Parathyroid adenoma (tissue), 2 donors: ENCODE measurements around the gene CDK5RAP1.

Experiments
- H2AFZ ChIP-seq: fragments of 300-600 bp; sonication (generic); one replicate; pipeline ENCODE4 v1.7.0; 2017; ENCODE audit warnings: antibody characterized with exemption, mild to moderate bottlenecking
- H3K27ac ChIP-seq: fragments of 300-600 bp; sonication (generic); one replicate; pipeline ENCODE4 v1.7.0; 2017
- H3K27me3 ChIP-seq: fragments of 300-600 bp; sonication (generic); one replicate; pipeline ENCODE4 v1.7.0; 2017; ENCODE audit warnings: low read length; ENCODE audit not compliant: control insufficient read depth, insufficient read depth
- H3K36me3 ChIP-seq: fragments of 300-600 bp; sonication (generic); one replicate; pipeline ENCODE4 v1.7.0; 2017; ENCODE audit warnings: low read length; ENCODE audit not compliant: control insufficient read depth, insufficient read depth
- H3K4me1 ChIP-seq: fragments of 300-600 bp; sonication (generic); one replicate; pipeline ENCODE4 v1.7.0; 2017; ENCODE audit warnings: control low read depth
- H3K4me2 ChIP-seq: fragments of 300-600 bp; sonication (generic); one replicate; pipeline ENCODE4 v1.7.0; 2017; ENCODE audit warnings: low read length
- H3K4me3 ChIP-seq: fragments of 300-600 bp; sonication (generic); one replicate; pipeline ENCODE4 v1.7.0; 2017; ENCODE audit warnings: low read depth, low read length
- H3K79me2 ChIP-seq: fragments of 300-600 bp; sonication (generic); one replicate; pipeline ENCODE4 v1.7.0; 2017; ENCODE audit warnings: control low read depth
- H3K9ac ChIP-seq: fragments of 300-600 bp; sonication (generic); one replicate; pipeline ENCODE4 v1.7.0; 2017; ENCODE audit warnings: mild to moderate bottlenecking
- H3K9me3 ChIP-seq: fragments of 300-600 bp; sonication (generic); one replicate; pipeline ENCODE4 v1.7.0; 2017; ENCODE audit warnings: low read length; ENCODE audit not compliant: control insufficient read depth
- TF ChIP-seq, protein P1 (sequence below): fragments of 300-600 bp; sonication (generic); IDR thresholded peaks from one replicate; pipeline ENCODE4 v1.7.0; 2017; ENCODE audit warnings: antibody characterized with exemption, mild to moderate bottlenecking
- donor health status: primary hyperparathyroidism.

The CDK5RAP1 gene

DNA sequence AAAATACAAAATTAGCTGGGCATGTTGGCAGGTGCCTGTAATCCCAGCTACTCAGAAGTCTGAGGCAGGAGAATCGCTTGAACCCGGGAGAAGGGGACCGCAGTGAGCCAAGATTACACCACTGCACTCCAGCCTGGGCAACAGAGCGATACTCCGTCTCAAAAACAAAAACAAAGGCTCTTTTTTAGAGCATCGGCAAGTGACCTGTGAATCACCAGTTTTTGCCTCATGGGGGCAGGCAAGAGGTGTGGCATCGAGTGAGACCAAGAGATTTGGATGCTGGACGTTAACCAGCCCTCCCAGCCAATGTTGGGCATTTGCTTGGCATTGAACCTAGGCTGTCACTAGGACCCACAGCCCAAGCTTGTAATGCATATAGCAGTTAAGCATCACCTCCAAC, 14.6 kb upstream of the CDK5RAP1 start:
- Histone ChIP-seq H2AFZ (no peak overlapping the region), H3K9me3 (no peaks in the 10 kb centered on the region), H3K4me1 (peaks cover 2% of the 10 kb centered on the region), H3K27me3 (no peaks in the 10 kb centered on the region), H3K4me2 (no peak overlapping the region), H3K79me2 (no peaks in the 10 kb centered on the region), H3K36me3 (no peaks in the 10 kb centered on the region), H3K9ac (no peak overlapping the region), H3K4me3 (no peak overlapping the region), H3K27ac (no peak overlapping the region)
- TF ChIP-seq, protein P1, sequence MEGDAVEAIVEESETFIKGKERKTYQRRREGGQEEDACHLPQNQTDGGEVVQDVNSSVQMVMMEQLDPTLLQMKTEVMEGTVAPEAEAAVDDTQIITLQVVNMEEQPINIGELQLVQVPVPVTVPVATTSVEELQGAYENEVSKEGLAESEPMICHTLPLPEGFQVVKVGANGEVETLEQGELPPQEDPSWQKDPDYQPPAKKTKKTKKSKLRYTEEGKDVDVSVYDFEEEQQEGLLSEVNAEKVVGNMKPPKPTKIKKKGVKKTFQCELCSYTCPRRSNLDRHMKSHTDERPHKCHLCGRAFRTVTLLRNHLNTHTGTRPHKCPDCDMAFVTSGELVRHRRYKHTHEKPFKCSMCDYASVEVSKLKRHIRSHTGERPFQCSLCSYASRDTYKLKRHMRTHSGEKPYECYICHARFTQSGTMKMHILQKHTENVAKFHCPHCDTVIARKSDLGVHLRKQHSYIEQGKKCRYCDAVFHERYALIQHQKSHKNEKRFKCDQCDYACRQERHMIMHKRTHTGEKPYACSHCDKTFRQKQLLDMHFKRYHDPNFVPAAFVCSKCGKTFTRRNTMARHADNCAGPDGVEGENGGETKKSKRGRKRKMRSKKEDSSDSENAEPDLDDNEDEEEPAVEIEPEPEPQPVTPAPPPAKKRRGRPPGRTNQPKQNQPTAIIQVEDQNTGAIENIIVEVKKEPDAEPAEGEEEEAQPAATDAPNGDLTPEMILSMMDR, result peak; percentile 54

DNA sequence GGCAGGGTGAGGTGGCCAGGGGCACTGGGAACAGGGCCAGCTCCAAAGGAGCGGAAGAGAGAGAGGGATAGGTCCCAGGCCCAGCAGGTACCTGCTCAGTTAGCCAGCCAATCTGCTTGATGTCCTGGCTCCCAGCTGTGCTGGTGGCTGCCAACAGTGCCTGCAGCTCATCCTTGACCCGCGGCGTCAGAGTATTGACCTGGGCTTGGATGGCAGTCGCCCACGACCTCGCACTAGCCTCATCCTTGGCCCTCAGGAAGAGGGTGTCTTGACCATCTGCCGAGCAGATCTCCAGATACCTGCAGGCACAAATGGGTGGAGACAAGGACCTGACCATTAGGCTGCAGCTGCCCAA, 11.1 kb upstream of the CDK5RAP1 start:
- Histone ChIP-seq H2AFZ (no peak overlapping the region), H3K4me2 (no peak overlapping the region), H3K9me3 (no peaks in the 10 kb centered on the region), H3K79me2 (no peaks in the 10 kb centered on the region), H3K4me1 (peaks cover 2% of the 10 kb centered on the region), H3K36me3 (no peaks in the 10 kb centered on the region), H3K9ac (no peak overlapping the region), H3K4me3 (no peak overlapping the region), H3K27ac (no peak overlapping the region), H3K27me3 (no peaks in the 10 kb centered on the region)
- TF ChIP-seq, protein P1, result no peak

DNA sequence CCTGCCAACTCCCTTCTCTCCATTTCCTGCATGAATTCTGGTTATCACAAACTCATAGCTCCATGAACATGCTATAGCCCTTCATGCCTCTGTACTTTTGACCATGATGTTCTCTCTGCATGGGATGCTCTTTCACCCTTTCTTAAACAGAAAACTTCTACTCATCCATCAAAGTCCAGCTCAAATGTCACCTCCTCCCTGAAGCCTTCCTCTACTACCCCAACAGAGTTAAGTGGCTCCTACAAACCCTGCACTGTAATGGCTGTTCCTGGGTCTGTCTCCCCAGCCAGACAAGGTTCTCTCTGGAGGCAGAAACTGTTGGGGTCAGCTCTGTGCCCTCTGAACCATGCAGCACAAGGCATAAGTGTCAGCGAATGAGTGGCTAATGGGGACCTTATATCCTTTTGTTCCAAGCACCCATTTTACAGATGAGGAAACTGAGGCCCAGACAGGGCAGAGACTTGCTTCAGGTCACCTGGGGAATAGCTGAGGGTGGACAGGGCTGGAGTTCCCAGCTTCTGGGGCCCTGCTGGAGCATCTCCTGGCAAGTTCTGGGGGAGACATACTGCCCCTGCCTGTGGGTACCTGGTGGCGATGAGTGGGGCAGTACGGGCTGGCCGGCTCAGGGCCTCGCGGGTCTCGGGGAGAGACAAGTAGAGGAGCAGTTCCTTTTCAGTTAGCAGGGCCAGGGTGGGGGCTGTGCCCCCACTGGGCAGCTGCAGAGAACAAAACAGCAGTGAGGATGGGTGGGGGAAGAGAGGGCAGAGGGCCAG, 10.6 kb upstream of the CDK5RAP1 start:
- H3K27me3 ChIP-seq, result no peaks in the 10 kb centered on the region
- no peak overlapping the region for H2AFZ ChIP-seq
- no peak overlapping the region for H3K4me3 ChIP-seq
- H3K4me2 ChIP-seq, result no peak overlapping the region
- no peaks in the 10 kb centered on the region for H3K79me2 ChIP-seq
- no peak overlapping the region for H3K27ac ChIP-seq
- no peak overlapping the region for H3K9ac ChIP-seq
- H3K9me3 ChIP-seq, result no peaks in the 10 kb centered on the region
- H3K4me1 ChIP-seq, result peaks cover 2% of the 10 kb centered on the region
- H3K36me3 ChIP-seq, result no peaks in the 10 kb centered on the region
- TF ChIP-seq, protein P1, result no peak

DNA sequence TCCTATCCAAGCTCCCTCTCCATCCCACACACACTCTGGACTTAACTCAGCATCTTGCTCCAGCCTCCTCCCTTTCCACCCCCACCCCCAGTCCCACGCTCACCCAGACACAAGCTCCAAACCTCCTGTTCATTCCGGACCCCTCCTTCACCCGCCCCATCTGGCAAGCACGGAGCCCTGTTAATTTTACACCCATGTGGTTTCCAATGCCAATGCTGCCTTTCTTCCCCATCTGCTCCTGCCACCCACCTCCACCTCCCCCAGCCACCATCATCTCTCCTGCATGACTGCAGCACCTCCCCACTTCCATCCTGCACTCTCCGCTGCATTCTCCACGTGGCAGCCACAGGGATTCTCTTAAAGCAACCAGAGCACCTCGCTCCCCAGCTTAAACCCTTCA, 9.9 kb upstream of the CDK5RAP1 start:
- TF ChIP-seq, protein P1, result no peak
- Histone ChIP-seq H3K27ac (no peak overlapping the region), H3K36me3 (no peaks in the 10 kb centered on the region), H3K4me3 (no peak overlapping the region), H3K9ac (no peak overlapping the region), H2AFZ (no peak overlapping the region), H3K4me2 (no peak overlapping the region), H3K9me3 (no peaks in the 10 kb centered on the region), H3K79me2 (no peaks in the 10 kb centered on the region), H3K4me1 (peaks cover 2% of the 10 kb centered on the region), H3K27me3 (no peaks in the 10 kb centered on the region)
